HepG2 (cell line): ENCODE results near the gene PCYOX1L. TPM values are rescaled to one million over a fixed set of nuclear protein-coding genes. Genes with fewer than 3 reads are reported as not detected.

Experiments used
- ATF5 ChIP-seq: sonication (generic); formaldehyde crosslinking; IDR thresholded peaks from 2 replicates; pipeline ENCODE4 v1.4.0; 2020; ENCODE audit warnings: mild to moderate bottlenecking, low read depth, missing genetic modification reagents
- ATRX ChIP-seq: sonication (generic); formaldehyde crosslinking; IDR thresholded peaks from 2 replicates; pipeline ENCODE4 v1.4.0; 2020; ENCODE audit warnings: missing genetic modification reagents, borderline replicate concordance
- CAMTA2 ChIP-seq: sonication (generic); formaldehyde crosslinking; IDR thresholded peaks from 2 replicates; pipeline ENCODE4 v1.4.0; 2020; ENCODE audit warnings: mild to moderate bottlenecking, missing genetic modification reagents, borderline replicate concordance
- ELF1 ChIP-seq: sonication (generic); formaldehyde crosslinking; IDR thresholded peaks from 2 replicates; pipeline ENCODE4 v1.4.0; 2020; ENCODE audit warnings: missing genetic modification reagents
- FIP1L1 ChIP-seq: fragments of 200-400 bp; formaldehyde crosslinking; IDR thresholded peaks from 2 replicates; pipeline ENCODE4 v1.6.1; 2018; ENCODE audit warnings: low read depth, mild to moderate bottlenecking, low read length, moderate library complexity, borderline replicate concordance; ENCODE audit not compliant: insufficient read depth
- GPN1 ChIP-seq: sonication (generic); formaldehyde crosslinking; IDR thresholded peaks from 2 replicates; pipeline ENCODE4 v1.5.1; 2020; ENCODE audit warnings: missing genetic modification reagents, borderline replicate concordance
- MTF1 ChIP-seq: sonication (generic); formaldehyde crosslinking; IDR thresholded peaks from 2 replicates; pipeline ENCODE4 v1.5.0; 2020; ENCODE audit warnings: missing genetic modification reagents
- SMYD3 ChIP-seq: sonication (generic); formaldehyde crosslinking; IDR thresholded peaks from 2 replicates; pipeline ENCODE4 v1.8.1; 2023; ENCODE audit warnings: mild to moderate bottlenecking, missing genetic modification reagents
- SYNCRIP ChIP-seq: fragments of 200-400 bp; formaldehyde crosslinking; IDR thresholded peaks from 2 replicates; pipeline ENCODE4 v1.6.1; 2018; ENCODE audit warnings: mild to moderate bottlenecking, low read depth, low read length; ENCODE audit not compliant: insufficient read depth
- TEAD2 ChIP-seq: sonication (generic); formaldehyde crosslinking; IDR thresholded peaks from 2 replicates; pipeline ENCODE4 v1.9.0; 2021; ENCODE audit warnings: missing genetic modification reagents
- TEAD3 ChIP-seq: optimal IDR thresholded peaks from 2 replicates; pipeline ENCODE3; 2016; ENCODE audit warnings: borderline replicate concordance
- ZNF20 ChIP-seq: sonication (generic); formaldehyde crosslinking; IDR thresholded peaks from 2 replicates; pipeline ENCODE4 v1.4.0; 2020; ENCODE audit warnings: mild to moderate bottlenecking, moderate library complexity, missing genetic modification reagents
- ZNF331 ChIP-seq: sonication (generic); formaldehyde crosslinking; IDR thresholded peaks from 2 replicates; pipeline ENCODE4 v1.4.0; 2020; ENCODE audit warnings: missing genetic modification reagents
- ZNF530 ChIP-seq: sonication (generic); formaldehyde crosslinking; IDR thresholded peaks from 2 replicates; pipeline ENCODE4 v1.5.0; 2020; ENCODE audit warnings: low read depth, mild to moderate bottlenecking, missing genetic modification reagents
- ZNF687 ChIP-seq: sonication (generic); formaldehyde crosslinking; IDR thresholded peaks from 2 replicates; pipeline ENCODE4 v1.5.1; 2020; ENCODE audit warnings: mild to moderate bottlenecking, missing genetic modification reagents, moderate library complexity
- ZZZ3 ChIP-seq: sonication (generic); formaldehyde crosslinking; IDR thresholded peaks from 2 replicates; pipeline ENCODE4 v1.4.0; 2020; ENCODE audit warnings: missing genetic modification reagents, mild to moderate bottlenecking, borderline replicate concordance
- polyA plus RNA-seq, 8 experiments: library from polyadenylated mRNA; depleted of rRNA in 3 of 8; stranded (reverse) in 7 of 8; unstranded in 1 of 8; fragments of >200 nt; fragmentation: Illumina TruSeq in 4 of 8; extraction: Trizol in 4 of 8; gene quantifications; 2 replicates each; pipeline versions ENCODE4 v1.2.1 to v1.2.3, GENCODE V29; 2011 to 2016; ENCODE audit warnings: low read depth in 4 of 8, missing spikeins in 1 of 8, mixed read lengths in 1 of 8; ENCODE audit not compliant: insufficient read depth in 1 of 8
- total RNA-seq, 5 experiments: library from RNA; depleted of rRNA; stranded (reverse); fragments of >200 nt; fragmentation: Illumina TruSeq; extraction: Trizol; gene quantifications; 2 replicates each; pipeline ENCODE4 v1.2.3, GENCODE V29; 2016; ENCODE audit warnings: low read depth in 1 of 5
- TF ChIP-seq, protein P1 (sequence below): sonication (generic); formaldehyde crosslinking; IDR thresholded peaks from one replicate; pipeline ENCODE4 v1.5.1; 2020; ENCODE audit warnings: mild to moderate bottlenecking, missing genetic modification reagents; ENCODE audit errors: not compliant biosample characterization

PCYOX1L gene
- total and polyA plus RNA-seq, 2 of the 13 experiments (the other 11 are each of a cell fraction or from before 2014, with no cell fraction given): 1.00 to 3.7 TPM

DNA sequence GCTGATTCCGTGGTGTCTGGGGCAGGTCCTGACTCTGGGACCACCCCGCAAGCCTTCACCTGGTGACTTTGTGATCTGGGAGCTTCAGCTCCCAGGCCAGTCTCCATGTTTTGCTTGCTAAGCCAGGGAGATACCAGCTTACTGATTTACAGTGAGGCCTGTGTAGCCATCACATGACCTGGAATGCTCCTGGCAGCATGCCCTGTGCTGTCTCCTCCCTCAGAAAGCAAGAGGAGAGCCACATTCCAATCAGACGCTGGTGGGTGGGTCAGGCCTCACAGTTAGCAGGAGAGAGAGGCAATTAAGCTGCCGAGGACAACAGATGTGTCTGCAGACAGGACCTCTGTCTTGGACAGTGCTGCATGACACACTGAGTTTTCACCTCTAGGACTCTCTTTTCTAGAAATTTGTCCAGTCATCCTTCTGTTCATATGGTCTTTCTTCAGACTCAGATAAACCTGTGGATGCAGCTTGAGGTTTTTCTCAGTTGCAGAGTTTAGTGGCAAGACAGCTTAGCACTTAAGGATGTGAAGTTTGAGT lies 37.0 kb upstream of the PCYOX1L start (continued):
- TF ChIP-seq ZNF687 (CRISPR knock-in tag) (peak; percentile 70), TEAD2 (no peak), MTF1 (CRISPR knock-in tag) (no peak), ZNF331 (CRISPR knock-in tag) (peak; percentile 49; the same call in 1 of the 2 replicates), ZNF20 (no peak), FIP1L1 (no peak), ELF1 (CRISPR knock-in tag) (0 out of 2 replicates have a peak, but pooled peaks have one; percentile 23), CAMTA2 (CRISPR knock-in tag) (0 out of 2 replicates have a peak, but pooled peaks have one; percentile 56), GPN1 (CRISPR knock-in tag) (no peak), ZZZ3 (CRISPR knock-in tag) (no peak), SYNCRIP (no peak), ZNF530 (no peak), ATF5 (CRISPR knock-in tag) (no peak), SMYD3 (no peak), TEAD3 (CRISPR knock-in tag) (peak; percentile 96), ATRX (CRISPR knock-in tag) (no peak)
- TF ChIP-seq, protein P1, sequence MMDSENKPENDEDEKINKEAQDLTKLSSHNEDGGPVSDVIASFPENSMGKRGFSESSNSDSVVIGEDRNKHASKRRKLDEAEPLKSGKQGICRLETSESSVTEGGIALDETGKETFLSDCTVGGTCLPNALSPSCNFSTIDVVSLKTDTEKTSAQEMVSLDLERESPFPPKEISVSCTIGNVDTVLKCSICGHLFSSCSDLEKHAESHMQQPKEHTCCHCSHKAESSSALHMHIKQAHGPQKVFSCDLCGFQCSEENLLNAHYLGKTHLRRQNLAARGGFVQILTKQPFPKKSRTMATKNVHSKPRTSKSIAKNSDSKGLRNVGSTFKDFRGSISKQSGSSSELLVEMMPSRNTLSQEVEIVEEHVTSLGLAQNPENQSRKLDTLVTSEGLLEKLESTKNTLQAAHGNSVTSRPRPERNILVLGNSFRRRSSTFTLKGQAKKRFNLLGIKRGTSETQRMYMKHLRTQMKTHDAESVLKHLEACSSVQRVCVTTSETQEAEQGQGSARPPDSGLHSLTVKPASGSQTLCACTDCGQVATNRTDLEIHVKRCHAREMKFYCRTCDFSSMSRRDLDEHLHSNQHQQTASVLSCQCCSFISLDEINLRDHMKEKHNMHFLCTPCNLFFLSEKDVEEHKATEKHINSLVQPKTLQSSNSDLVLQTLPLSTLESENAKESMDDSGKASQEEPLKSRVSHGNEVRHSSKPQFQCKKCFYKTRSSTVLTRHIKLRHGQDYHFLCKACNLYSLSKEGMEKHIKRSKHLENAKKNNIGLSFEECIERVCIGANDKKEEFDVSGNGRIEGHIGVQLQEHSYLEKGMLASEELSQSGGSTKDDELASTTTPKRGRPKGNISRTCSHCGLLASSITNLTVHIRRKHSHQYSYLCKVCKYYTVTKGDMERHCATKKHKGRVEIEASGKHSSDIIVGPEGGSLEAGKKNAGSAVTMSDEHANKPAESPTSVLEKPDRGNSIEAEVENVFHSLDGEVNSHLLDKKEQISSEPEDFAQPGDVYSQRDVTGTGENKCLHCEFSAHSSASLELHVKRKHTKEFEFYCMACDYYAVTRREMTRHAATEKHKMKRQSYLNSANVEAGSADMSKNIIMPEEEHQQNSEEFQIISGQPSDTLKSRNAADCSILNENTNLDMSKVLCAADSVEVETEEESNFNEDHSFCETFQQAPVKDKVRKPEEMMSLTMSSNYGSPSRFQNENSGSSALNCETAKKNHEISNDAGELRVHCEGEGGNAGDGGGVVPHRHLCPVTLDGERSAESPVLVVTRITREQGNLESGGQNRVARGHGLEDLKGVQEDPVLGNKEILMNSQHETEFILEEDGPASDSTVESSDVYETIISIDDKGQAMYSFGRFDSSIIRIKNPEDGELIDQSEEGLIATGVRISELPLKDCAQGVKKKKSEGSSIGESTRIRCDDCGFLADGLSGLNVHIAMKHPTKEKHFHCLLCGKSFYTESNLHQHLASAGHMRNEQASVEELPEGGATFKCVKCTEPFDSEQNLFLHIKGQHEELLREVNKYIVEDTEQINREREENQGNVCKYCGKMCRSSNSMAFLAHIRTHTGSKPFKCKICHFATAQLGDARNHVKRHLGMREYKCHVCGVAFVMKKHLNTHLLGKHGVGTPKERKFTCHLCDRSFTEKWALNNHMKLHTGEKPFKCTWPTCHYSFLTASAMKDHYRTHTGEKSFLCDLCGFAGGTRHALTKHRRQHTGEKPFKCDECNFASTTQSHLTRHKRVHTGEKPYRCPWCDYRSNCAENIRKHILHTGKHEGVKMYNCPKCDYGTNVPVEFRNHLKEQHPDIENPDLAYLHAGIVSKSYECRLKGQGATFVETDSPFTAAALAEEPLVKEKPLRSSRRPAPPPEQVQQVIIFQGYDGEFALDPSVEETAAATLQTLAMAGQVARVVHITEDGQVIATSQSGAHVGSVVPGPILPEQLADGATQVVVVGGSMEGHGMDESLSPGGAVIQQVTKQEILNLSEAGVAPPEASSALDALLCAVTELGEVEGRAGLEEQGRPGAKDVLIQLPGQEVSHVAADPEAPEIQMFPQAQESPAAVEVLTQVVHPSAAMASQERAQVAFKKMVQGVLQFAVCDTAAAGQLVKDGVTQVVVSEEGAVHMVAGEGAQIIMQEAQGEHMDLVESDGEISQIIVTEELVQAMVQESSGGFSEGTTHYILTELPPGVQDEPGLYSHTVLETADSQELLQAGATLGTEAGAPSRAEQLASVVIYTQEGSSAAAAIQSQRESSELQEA (CRISPR knock-in tag): no peak
